ENCODE data around the gene SLC25A24. TPM values are rescaled to one million over a fixed set of nuclear protein-coding genes. Genes with fewer than 3 reads are reported as not detected.

SLC25A24 gene
- total and polyA plus RNA-seq, 7 donors: 3.2 to 9.4 (median 6.8) TPM

GRCh38 chr1:108097018-108097417, 103.1 kb downstream of the SLC25A24 start:
- intact Hi-C loops (cut with DNase I): no loop called here
- no peak for ATAC-seq

GRCh38 chr1:108096089-108096488, 104.1 kb downstream of the SLC25A24 start:
- Histone ChIP-seq H3K4me3 (no peak overlapping the region), H3K9me3 (no peaks in the 10 kb centered on the region), H3K36me3 (ENCODE audit: insufficient read depth in 1 of 2, low read depth in 1 of 2) (no peaks in the 10 kb centered on the region), H3K27me3 (ENCODE audit: insufficient read depth in 3 of 3, low read length in 2 of 3) (no peaks in the 10 kb centered on the region), H3K4me1 (no peaks in the 10 kb centered on the region), H3K27ac (no peak overlapping the region)
- ATAC-seq (no peak), DNase-seq (no peak)
- intact Hi-C loops (cut with DNase I): no loop called here
- WGBS, 3 donors: 73 to 91% (median 78%) methylated on average over 4 of the region's 4 CpGs
- no peak for TF ChIP-seq CTCF (IDR thresholded peaks at IDR 0.05)

More at GRCh38 chr1:108097018-108097417, 103.1 kb downstream of the SLC25A24 start:
- Histone ChIP-seq H3K9me3 (no peaks in the 10 kb centered on the region), H3K4me1 (no peaks in the 10 kb centered on the region), H3K36me3 (ENCODE audit: insufficient read depth in 1 of 2, low read depth in 1 of 2) (no peaks in the 10 kb centered on the region), H3K4me3 (no peak overlapping the region), H3K27ac (no peak overlapping the region), H3K27me3 (ENCODE audit: insufficient read depth in 3 of 3, low read length in 2 of 3) (no peaks in the 10 kb centered on the region)
- no peak for TF ChIP-seq CTCF (IDR thresholded peaks at IDR 0.05)
- DNase-seq: no peak

- WGBS, 3 donors: 21 to 56% (median 37%) methylated on average over 1 of the region's 1 CpG
- no peaks in the 10 kb centered on the region for H3K27me3 ChIP-seq (ENCODE audit: insufficient read depth in 3 of 3, low read length in 2 of 3)
- DNase-seq (no peak), ATAC-seq (no peak)
- TF ChIP-seq CTCF (IDR thresholded peaks at IDR 0.05): no peak
- peaks cover 9% of the 10 kb centered on the region for H3K4me1 ChIP-seq
- H3K4me3 ChIP-seq: no peak overlapping the region
- no peaks in the 10 kb centered on the region for H3K9me3 ChIP-seq
- H3K36me3 ChIP-seq (ENCODE audit: insufficient read depth in 1 of 2, low read depth in 1 of 2): no peaks in the 10 kb centered on the region
- intact Hi-C loops (cut with DNase I): no loop called here
- H3K27ac ChIP-seq: no peak overlapping the region
Observed at GRCh38 chr1:108089477-108089876, 110.7 kb downstream of the SLC25A24 start.

GRCh38 chr1:108085628-108086027, 114.5 kb downstream of the SLC25A24 start:
- Histone ChIP-seq H3K27ac (no peak overlapping the region), H3K27me3 (ENCODE audit: insufficient read depth in 3 of 3, low read length in 2 of 3) (no peaks in the 10 kb centered on the region), H3K4me1 (peaks cover 13% of the 10 kb centered on the region), H3K36me3 (ENCODE audit: insufficient read depth in 1 of 2, low read depth in 1 of 2) (no peaks in the 10 kb centered on the region), H3K9me3 (no peaks in the 10 kb centered on the region), H3K4me3 (no peak overlapping the region)
- ATAC-seq (no peak), DNase-seq (no peak)
- TF ChIP-seq CTCF (IDR thresholded peaks at IDR 0.05): no peak
- 93 to 95% (median 94%) methylated on average over 1 of the region's 1 CpG for WGBS, 3 donors
- intact Hi-C loops (cut with DNase I): no loop called here

- intact Hi-C loops (cut with DNase I): no loop called here
- ATAC-seq (no peak), DNase-seq (no peak)
- Histone ChIP-seq H3K27me3 (ENCODE audit: insufficient read depth in 3 of 3, low read length in 2 of 3) (no peaks in the 10 kb centered on the region), H3K4me3 (no peak overlapping the region), H3K27ac (no peak overlapping the region), H3K36me3 (ENCODE audit: insufficient read depth in 1 of 2, low read depth in 1 of 2) (no peaks in the 10 kb centered on the region), H3K4me1 (peaks cover 13% of the 10 kb centered on the region), H3K9me3 (no peaks in the 10 kb centered on the region)
- 68 to 85% (median 71%) methylated on average over 6 of the region's 6 CpGs for WGBS, 3 donors
- TF ChIP-seq CTCF (IDR thresholded peaks at IDR 0.05): no peak
Observed at GRCh38 chr1:108084866-108085477, 115.2 kb downstream of the SLC25A24 start.

Data from psoas muscle (tissue), 8 donors.